Hematopoietic multipotent progenitor cell treated with erythropoietin and hydrocortisone succinate and interleukin-3 and kit ligand, for 6 days (in vitro differentiated cells): ENCODE data around the gene EP400.
"Not testable (repeated sequence)": the region's sequence is repeated elsewhere in the genome, so short reads cannot be mapped to it uniquely, and the experiment has no call there.

Source experiments
- DNase-seq: peaks from one replicate; pipeline ENCODE4 v3.0.0-alpha.2; 2015

The EP400 gene

GRCh38 chr12:132070298-132070697 is 120.6 kb downstream of the EP400 start:
- no peak for DNase-seq

- no peak for DNase-seq
These were observed 121.5 kb downstream of the EP400 start for GRCh38 chr12:132071040-132071810.

- no peak for DNase-seq
These were observed 122.2 kb downstream of the EP400 start for GRCh38 chr12:132071830-132072384.

GRCh38 chr12:132074216-132074615 is 124.5 kb downstream of the EP400 start:
- DNase-seq, result no peak

GRCh38 chr12:132075026-132075713 is 125.4 kb downstream of the EP400 start:
- peak; percentile 38 for DNase-seq

GRCh38 chr12:132075714-132076553 is 126.2 kb downstream of the EP400 start:
- no peak for DNase-seq

GRCh38 chr12:132076711-132077110 is 127.0 kb downstream of the EP400 start:
- DNase-seq, result peak; percentile 82

GRCh38 chr12:132077322-132078100 is 127.8 kb downstream of the EP400 start:
- DNase-seq, result no peak

GRCh38 chr12:132078190-132078589 is 128.4 kb downstream of the EP400 start:
- no peak for DNase-seq

GRCh38 chr12:132079200-132079599 is 129.5 kb downstream of the EP400 start:
- no peak for DNase-seq

- DNase-seq, result no peak
These were observed 130.0 kb downstream of the EP400 start for GRCh38 chr12:132079695-132080094.

GRCh38 chr12:132080515-132080914 is 130.8 kb downstream of the EP400 start:
- not testable (repeated sequence) for DNase-seq

- no peak for DNase-seq
These were observed 131.7 kb downstream of the EP400 start for GRCh38 chr12:132081423-132081822.

- DNase-seq, result no peak
These were observed 133.8 kb downstream of the EP400 start for GRCh38 chr12:132083614-132083940.

- DNase-seq, result peak; percentile 94
These were observed 134.3 kb downstream of the EP400 start for GRCh38 chr12:132083941-132084620.

- peak; percentile 75 for DNase-seq
These were observed 135.0 kb downstream of the EP400 start for GRCh38 chr12:132084621-132085290.

- DNase-seq, result peak; percentile 83
These were observed 135.5 kb downstream of the EP400 start for GRCh38 chr12:132085291-132085635.

- DNase-seq, result no peak
These were observed 139.7 kb downstream of the EP400 start for GRCh38 chr12:132089407-132089910.

- no peak for DNase-seq
These were observed 144.6 kb downstream of the EP400 start for GRCh38 chr12:132094269-132094891.
